Right lobe of liver (tissue), 4 donors: ENCODE measurements around the gene NUAK1.
"Not testable (repeated sequence)": the region's sequence is repeated elsewhere in the genome, so short reads cannot be mapped to it uniquely, and the experiment has no call there.

Experiments used
- POLR2A ChIP-seq: fragments of 450-650 bp; IDR thresholded peaks from one replicate; pipeline ENCODE4 v1.6.1; 2017; ENCODE audit warnings: antibody characterized with exemption, mild to moderate bottlenecking
- TF ChIP-seq, protein P1 (sequence below), 4 donors: fragments of 200-600 bp in 3 of 4; fragments of 450-650 bp in 1 of 4; IDR thresholded peaks; one replicate each; pipeline versions ENCODE4 v1.5.1 to v1.8.0; 2016 to 2022; ENCODE audit warnings: antibody characterized with exemption in 4 of 4, mild to moderate bottlenecking in 2 of 4
- donor health status: DM: no; HTN: no; CAD: no.
- donor health status: DM: no; HTN: no; CAD: no.
- donor health status: DM: no; HTN: yes; CAD: no.

DNA sequence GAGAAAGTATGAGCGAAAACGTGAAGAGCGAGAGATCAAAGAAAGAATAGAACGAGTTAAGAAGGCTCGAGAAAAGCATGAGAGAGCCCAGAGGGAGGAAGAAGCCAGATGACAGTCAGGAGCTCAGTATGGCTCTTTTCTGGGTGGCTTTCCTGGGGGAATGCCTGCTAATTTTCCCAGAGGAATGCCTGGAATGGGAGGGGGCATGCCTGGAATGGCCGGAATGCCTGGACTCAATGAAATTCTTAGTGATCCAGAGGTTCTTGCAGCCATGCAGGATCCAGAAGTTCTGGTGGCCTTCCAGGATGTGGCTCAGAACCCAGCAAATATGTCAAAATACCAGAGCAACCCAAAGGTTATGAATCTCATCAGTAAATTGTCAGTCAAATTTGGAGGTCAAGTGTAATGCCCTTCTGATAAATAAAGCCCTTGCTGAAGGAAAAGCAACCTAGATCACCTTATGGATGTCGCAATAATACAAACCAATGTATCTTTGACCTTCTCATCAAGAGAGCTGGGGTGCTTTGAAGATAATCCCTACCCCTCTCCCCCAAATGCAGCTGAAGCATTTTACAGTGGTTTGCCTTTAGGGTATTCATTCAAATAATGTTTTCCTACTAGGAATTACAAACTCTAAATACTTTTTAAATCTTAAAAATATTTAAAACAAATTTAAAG is 122.0 kb downstream of the NUAK1 start:
- TF ChIP-seq, protein P1, sequence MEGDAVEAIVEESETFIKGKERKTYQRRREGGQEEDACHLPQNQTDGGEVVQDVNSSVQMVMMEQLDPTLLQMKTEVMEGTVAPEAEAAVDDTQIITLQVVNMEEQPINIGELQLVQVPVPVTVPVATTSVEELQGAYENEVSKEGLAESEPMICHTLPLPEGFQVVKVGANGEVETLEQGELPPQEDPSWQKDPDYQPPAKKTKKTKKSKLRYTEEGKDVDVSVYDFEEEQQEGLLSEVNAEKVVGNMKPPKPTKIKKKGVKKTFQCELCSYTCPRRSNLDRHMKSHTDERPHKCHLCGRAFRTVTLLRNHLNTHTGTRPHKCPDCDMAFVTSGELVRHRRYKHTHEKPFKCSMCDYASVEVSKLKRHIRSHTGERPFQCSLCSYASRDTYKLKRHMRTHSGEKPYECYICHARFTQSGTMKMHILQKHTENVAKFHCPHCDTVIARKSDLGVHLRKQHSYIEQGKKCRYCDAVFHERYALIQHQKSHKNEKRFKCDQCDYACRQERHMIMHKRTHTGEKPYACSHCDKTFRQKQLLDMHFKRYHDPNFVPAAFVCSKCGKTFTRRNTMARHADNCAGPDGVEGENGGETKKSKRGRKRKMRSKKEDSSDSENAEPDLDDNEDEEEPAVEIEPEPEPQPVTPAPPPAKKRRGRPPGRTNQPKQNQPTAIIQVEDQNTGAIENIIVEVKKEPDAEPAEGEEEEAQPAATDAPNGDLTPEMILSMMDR (IDR thresholded peaks at IDR 0.05), result not testable (repeated sequence)
- TF ChIP-seq POLR2A, result not testable (repeated sequence)
